GM21515 (cell line): ENCODE measurements around the gene ACTRT2.

ENCODE experiments used
- ATAC-seq: cut with Tn5 transposase; IDR thresholded peaks from one replicate; pipeline ENCODE4 v1.9.1; 2021; ENCODE audit not compliant: unreplicated experiment

The ACTRT2 gene

DNA sequence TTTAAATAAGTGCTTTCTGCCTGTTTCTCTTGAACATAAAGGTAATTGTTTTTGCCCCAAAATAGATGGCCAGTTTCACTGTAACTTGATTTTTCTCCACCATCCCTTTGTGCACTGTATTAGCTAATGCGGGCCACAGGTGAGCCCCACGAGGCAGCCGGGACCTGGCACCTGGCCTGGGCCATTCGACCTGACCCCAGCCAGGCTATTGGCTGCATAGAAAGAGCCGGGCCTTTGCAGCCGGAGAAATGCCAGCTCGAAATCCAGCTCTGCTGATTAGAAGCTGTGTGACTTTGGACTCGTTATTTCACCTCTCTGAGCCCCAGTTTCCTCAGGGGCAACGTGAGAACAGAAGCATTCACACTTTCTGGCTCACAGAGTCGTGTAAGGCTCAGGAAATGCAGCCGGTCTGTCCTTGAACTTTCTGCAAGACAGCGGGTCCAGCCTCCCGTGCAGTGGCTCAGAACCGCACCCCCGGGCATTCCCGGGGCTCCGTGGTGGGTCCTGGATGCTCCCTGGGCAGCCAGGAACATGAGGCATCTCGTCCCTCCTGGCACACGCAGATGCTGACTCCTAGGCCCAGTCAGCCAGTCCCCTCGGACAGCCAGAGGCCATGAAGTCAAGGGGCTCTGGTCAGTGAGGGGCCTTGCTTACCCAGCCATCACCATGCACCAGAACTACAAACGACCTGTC lies 37.4 kb upstream of the ACTRT2 start:
- no peak for ATAC-seq

DNA sequence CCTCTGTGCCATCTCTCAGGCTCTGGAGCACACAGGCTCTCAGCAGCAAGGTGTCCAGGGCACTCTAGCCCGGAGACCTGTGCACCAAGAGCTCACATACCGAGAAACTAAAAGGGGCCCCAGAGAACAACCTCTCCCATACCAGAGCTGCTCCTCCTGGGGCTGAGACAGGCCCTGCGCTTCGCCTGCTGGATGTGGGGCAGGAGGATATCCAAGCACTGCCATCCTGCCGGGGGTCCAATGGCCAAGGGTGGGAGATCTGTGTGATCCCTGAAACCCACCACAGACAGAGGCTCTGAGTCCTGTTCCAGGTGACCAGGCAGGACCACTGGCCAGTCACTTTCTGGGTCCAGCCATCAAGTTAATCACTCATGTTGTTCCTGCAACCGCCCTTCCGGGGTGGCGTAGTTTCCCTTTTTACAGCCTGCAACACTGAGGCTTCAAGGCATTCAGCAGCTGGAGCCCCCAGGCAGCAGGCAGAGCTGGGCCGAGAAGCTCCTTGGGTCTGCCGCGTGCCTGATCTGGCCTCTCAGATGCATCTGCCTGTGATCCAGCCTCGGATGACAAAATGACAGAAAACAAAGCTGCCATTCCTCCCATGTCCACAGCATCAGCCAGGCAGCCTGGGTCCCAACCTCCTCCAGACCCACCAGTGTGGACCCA lies 36.7 kb upstream of the ACTRT2 start:
- ATAC-seq = no peak

DNA sequence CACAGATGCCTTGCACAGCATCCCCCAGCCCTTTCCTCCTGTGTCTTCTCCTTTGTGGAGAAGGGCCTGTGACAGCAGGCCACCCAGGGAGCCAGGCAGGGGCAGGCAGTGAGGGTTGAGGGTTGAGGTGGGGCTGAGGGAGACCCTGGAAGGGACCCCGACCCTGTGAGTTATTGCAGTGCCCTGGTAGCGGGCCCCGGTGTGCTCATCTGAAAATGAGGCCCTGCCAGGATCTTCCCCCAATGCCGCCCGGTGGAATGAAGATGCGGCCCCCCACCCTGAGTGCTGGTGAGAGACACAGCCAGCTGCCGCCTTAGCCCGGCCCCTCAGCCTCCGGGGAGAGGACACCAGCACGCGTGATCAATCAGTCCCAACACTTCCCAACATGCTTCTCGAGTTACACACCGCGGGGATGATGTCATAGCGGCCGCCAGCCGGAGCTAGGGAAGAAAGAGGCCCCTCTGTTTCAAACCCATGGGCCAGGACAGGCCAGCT lies 36.2 kb upstream of the ACTRT2 start:
- ATAC-seq = no peak

DNA sequence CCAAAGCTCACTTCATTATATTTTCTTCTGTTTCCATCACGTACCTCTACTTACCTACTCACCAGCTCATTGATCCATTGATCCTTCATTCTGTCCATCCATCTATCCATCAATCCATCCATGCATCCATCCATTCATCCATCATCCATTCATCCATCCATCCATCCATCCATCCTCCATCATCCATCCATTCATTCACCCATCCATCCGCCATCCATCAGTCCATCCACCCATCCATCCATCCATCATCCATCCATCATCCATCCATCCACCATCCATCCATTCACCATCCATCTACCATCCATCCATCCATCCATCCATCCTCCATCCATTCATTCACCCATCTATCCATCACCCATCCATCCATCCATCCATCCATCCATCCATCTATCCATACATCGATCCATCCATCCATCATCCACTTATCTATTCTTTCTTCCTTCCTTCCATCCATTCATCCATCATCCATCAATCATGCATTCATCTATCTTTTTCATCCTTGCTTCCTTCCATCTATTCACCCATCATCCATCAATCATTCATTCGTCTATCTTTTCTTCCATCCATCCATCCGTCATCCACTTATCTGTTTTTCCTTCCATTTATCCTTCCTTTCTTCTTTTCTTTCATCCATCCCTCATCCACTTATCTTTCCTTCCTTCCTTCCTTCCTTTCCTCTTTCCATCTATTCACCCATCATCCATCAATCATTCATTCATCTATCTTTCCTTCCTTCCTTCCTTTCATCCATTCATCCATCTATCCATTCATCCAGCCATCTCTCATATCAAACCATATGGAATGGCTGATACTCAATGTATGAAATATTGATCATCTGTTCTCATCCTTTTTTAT lies 35.3 kb upstream of the ACTRT2 start:
- no peak for ATAC-seq

DNA sequence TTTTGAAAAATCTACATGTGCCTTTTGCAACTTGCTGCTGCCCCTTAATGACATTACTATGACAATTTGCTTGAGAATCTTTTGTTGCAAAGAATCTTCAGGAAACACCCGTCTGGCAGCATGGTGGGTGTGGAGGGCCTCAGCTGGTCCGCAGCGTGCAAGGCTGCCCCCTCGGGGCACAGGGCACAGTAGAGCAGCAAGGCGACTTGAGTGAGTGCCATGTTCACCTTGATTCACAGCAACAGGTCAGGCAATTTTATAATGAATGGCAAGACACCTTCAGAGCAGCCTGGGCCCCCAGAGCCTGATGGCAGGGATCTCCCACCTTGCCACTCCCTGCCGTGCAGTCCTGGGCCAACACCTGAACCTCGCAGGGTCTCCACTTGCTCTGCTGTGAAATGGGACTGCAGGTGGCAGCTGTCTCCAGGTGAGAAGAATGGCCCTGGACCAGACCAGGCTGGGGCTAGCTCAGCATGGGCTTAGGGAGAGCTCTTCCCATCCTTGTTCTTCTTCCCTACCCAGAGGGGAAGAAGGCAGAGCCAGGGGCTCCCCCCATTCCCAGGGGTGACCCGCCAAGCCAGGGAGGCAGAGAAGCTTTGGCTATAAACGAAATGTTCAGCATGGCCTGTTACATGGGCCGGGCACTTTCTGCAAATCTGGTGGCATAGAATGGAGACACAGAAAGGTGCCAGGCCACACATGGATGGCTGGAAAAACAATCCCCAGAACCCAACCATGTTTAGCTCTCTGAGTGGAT lies 34.5 kb upstream of the ACTRT2 start:
- ATAC-seq = no peak

GRCh38 chr1:2987773-2988172 lies 33.5 kb upstream of the ACTRT2 start:
- no peak for ATAC-seq

DNA sequence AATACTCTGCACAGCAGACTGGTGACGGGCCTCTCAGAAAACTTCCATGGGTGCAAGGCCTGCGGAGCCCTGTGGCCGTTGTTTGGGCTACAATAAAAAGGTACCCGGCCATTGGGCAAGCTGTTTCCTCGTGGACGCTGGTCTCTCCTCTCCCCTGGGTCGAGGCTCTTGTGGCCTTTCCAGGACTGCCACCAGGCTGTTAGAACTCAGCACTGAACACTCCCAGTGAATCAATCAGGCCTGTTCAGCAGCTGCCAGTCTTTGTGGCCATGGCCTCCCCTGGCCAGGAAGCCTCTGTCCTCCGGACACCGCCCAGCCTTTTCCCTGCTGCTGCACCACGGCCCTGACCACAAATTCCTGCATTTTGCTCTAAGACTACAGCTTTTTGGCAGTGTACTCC lies 33.0 kb upstream of the ACTRT2 start:
- no peak for ATAC-seq

DNA sequence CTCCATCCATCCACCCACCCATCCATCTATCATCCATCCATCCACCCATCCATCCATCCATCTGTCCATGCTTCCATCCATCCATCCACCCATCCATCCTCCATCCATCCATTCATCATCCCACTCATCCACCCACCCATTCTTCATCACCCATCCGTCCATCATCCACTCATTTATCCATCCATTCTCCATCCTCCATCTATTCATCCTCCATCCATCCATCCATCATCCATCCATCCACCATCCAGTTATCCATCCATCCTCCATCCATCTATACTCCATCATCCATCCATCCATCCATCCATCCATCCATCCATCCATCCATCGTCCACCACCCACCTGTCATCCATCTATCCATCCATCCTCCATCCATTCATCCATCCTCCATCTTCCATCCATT lies 32.1 kb upstream of the ACTRT2 start:
- no peak for ATAC-seq

GRCh38 chr1:2989976-2990375 lies 31.3 kb upstream of the ACTRT2 start:
- ATAC-seq = no peak

DNA sequence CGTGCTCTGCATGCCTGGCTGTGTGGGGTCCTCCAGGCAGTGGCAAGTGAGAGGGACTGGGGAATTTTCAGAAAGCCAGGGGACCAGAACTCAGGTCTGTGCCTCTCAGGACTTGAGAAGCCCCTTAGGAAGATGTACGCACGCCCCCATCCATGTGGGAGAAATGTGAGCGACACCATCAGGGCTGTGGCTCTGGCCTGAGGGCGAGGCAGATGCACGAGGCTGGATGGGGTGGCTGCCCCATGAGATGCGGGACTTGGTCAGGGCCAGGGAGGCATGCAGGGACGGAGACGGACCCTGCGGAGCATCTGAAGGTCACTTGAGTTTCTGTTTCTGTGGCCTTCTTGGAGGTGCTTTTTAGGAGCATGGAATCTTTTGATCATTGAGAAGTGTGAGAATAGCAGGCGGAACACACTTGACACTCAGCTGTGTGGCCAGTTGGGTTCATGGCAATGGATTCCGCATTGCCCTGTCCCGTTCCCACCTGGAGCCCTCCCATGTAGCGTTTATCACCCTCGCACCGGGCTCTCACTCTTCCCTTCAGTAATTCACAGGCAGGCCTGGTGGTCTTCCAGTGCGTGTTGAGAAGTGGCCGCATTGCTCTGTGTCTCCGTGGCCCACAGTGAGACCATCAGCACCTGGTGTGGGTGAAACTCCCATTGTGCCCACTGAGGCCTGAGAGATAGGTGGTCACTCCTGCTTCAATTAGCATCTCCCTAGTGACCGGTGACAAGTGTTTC lies 30.7 kb upstream of the ACTRT2 start:
- no peak for ATAC-seq

DNA sequence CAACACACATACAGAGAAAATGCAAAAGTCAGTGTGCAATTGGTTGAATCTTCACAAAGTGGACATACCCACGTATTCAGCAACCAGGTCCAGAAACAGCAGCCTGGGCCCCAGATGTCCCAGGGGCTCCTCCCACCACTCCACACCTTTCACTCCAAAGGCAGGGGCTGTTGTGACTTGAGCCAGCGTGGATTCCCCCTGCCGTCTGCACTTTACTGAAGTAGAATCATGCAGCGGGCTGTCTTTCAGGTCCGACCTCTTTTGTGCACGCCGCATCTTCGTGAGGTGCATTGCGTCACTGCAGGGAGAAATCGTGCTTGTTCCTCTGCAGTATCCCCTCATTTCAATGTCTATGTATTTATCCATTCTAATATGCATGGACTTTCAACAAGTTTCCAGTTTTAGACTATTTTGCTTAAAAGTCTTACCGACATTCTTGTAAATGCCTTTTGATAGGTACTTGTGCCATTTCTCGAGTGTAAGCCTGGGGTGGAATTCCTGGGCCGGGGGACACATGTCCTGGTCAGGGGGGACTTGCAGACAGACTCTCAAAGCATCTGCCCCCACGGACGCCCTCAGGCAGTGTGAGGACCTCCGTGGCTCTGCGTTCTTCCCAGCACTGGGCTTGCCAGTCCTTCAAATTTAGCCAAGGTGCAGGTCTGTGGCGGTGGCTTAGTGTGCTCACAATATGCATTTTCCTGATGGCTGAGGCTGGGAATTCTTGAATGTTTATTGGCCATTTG lies 29.3 kb upstream of the ACTRT2 start:
- ATAC-seq = no peak

GRCh38 chr1:2998503-2999100 lies 22.7 kb upstream of the ACTRT2 start:
- no peak for ATAC-seq

DNA sequence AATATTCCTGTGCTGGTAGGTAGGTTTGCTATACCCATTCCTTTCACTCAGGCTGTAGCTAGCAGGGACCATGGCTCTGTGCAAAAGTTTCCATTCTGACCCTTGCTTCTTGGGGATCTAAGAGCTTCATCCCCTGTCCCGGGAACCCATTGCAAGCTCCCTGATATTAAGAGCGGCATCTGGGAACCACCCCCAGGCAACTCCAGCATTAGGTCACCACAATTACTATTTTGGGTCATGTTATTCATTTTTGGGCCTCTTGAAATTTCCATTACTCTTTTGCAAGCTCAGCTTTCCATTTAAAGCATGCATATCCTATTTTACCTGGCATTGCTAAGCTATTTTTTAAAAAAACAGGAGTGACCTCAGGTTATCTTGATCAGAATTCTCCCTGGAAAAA lies 22.1 kb upstream of the ACTRT2 start:
- no peak for ATAC-seq

DNA sequence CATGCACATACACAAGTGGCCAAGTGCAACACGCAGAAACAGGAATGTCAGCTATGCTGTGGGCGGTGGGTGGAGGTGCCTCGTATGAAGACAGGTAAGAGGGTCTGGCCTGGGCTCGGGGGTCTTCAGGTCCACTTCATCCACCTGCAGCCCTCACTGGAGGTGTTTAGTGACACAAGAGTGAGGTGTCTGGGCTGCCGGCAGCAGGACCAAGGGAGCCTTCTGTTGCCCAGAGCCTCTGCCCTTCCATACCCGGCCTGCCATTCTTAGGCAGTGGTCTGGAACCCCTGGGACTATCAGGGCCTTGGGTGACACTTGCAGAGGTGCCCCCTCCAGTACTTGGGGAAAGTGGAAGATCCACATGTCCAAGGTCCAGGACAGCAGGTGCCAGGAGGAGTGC lies 21.7 kb upstream of the ACTRT2 start:
- no peak for ATAC-seq

DNA sequence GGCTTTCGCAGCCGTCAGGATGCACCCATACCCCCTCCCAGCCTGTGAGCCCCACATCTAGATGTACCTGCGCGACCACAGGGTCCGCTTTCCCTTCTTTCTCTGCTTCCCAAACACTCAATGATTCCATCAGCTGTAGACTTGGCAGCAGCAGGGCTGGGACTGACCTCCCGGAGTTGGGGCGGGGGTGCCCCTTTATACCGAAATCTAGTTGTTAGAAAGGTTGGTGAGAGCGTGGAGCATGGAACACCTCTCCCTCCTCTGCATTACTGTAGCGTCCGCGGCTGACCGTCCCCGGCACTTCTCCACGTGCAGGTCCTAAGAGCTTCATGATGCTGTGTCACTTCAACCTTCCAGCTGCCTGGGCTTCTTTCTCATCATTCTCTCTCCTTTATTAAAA lies 21.1 kb upstream of the ACTRT2 start:
- ATAC-seq = no peak

GRCh38 chr1:3000671-3001470 lies 20.4 kb upstream of the ACTRT2 start:
- ATAC-seq = no peak

DNA sequence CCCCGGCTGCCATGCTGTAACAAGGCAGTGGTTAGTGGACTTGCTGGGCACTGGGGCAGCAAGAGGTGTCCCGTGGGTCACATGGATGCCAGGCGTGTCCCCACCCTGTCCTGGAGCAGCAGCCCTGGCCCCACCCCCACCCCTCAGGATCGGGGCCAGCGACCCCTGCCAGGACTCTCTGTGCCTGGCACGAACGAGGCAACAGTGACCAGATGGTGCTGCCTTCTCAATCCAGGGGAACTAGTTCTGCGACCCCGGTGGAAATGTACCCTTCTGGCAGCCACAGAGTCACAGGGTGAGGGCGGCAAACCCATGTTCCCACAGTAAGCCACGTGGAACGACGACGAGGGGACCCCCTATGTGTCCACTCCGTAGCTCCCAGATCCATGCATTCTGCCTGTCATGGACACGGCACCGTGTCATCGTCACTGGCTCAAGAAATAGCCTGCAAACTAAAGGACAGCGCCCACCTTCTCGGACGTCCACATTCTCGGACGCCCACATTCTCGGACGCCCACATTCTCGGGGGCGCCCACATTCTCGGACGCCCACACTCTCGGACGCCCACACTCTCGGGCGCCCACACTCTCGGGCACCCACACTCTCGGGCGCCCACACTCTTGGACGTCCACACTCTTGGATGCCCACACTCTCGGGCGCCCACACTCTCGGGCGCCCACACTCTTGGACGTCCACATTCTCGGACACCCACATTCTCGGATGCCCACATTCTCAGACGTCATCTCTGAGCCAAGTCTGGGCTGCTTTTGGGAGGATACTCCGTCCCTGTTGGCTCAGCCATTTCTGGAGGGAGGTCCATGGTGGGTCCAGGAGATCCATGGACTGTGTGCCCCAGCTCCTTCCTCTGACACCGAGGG lies 19.6 kb upstream of the ACTRT2 start:
- ATAC-seq = no peak
